Endothelial cell (in vitro differentiated cells): ENCODE measurements around the gene DIRAS1. TPM values are rescaled to one million over a fixed set of nuclear protein-coding genes. Genes with fewer than 3 reads are reported as not detected.

Source experiments
- DNase-seq: peaks from one replicate; pipeline ENCODE4 v3.0.0; 2021; ENCODE audit warnings: low spot score
- H3K27ac Mint-ChIP-seq: one replicate; pipeline ENCODE4 v1.8.0; 2021; ENCODE audit warnings: mixed read lengths, inconsistent platforms; ENCODE audit not compliant: unreplicated experiment
- H3K27me3 Mint-ChIP-seq: one replicate; pipeline ENCODE4 v1.8.0; 2021; ENCODE audit warnings: mild to moderate bottlenecking, moderate library complexity, mixed read lengths, inconsistent platforms; ENCODE audit not compliant: unreplicated experiment
- H3K36me3 Mint-ChIP-seq: one replicate; pipeline ENCODE4 v1.8.0; 2021; ENCODE audit warnings: mild to moderate bottlenecking, low read depth, mixed read lengths, inconsistent platforms; ENCODE audit not compliant: unreplicated experiment
- H3K4me1 Mint-ChIP-seq: one replicate; pipeline ENCODE4 v1.8.0; 2021; ENCODE audit warnings: mild to moderate bottlenecking, mixed read lengths, inconsistent platforms; ENCODE audit not compliant: unreplicated experiment
- H3K4me3 Mint-ChIP-seq: one replicate; pipeline ENCODE4 v1.8.0; 2021; ENCODE audit warnings: mild to moderate bottlenecking, mixed read lengths, inconsistent platforms; ENCODE audit not compliant: unreplicated experiment
- H3K9me3 Mint-ChIP-seq: one replicate; pipeline ENCODE4 v1.8.0; 2021; ENCODE audit warnings: mixed read lengths, inconsistent platforms; ENCODE audit not compliant: unreplicated experiment
- total RNA-seq: library from RNA; stranded (reverse); fragmentation: NEBNext Ultra II Directional; extraction: Animal tissue kit (Norgen Biotek cat#: 25700); gene quantifications from one replicate; pipeline ENCODE4 v1.2.1, GENCODE V29; 2021; ENCODE audit not compliant: unreplicated experiment
- TF ChIP-seq, protein P1 (sequence below): fragments of 200-600 bp; sonication (generic); IDR thresholded peaks from one replicate; pipeline ENCODE4 v1.5.0; 2021; ENCODE audit warnings: antibody characterized with exemption; ENCODE audit not compliant: unreplicated experiment

DIRAS1 gene
- total RNA-seq, 1 donor from 2014 or later, result 0.82 TPM

GRCh38 chr19:2703691-2704216, 17.4 kb downstream of the DIRAS1 start:
- Mint-ChIP-seq H3K4me3 (no peak overlapping the region), H3K9me3 (no peaks in the 10 kb centered on the region), H3K27me3 (peaks cover 7% of the 10 kb centered on the region), H3K36me3 (no peaks in the 10 kb centered on the region), H3K4me1 (peaks cover 15% of the 10 kb centered on the region), H3K27ac (no peak overlapping the region)
- DNase-seq, result no peak
- TF ChIP-seq, protein P1, sequence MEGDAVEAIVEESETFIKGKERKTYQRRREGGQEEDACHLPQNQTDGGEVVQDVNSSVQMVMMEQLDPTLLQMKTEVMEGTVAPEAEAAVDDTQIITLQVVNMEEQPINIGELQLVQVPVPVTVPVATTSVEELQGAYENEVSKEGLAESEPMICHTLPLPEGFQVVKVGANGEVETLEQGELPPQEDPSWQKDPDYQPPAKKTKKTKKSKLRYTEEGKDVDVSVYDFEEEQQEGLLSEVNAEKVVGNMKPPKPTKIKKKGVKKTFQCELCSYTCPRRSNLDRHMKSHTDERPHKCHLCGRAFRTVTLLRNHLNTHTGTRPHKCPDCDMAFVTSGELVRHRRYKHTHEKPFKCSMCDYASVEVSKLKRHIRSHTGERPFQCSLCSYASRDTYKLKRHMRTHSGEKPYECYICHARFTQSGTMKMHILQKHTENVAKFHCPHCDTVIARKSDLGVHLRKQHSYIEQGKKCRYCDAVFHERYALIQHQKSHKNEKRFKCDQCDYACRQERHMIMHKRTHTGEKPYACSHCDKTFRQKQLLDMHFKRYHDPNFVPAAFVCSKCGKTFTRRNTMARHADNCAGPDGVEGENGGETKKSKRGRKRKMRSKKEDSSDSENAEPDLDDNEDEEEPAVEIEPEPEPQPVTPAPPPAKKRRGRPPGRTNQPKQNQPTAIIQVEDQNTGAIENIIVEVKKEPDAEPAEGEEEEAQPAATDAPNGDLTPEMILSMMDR, result no peak

GRCh38 chr19:2703077-2703437, 18.1 kb downstream of the DIRAS1 start:
- TF ChIP-seq, protein P1, result no peak
- H3K27me3 Mint-ChIP-seq, result peaks cover 7% of the 10 kb centered on the region
- no peaks in the 10 kb centered on the region for H3K36me3 Mint-ChIP-seq
- DNase-seq, result no peak
- H3K27ac Mint-ChIP-seq, result no peak overlapping the region
- H3K4me1 Mint-ChIP-seq, result peaks cover 15% of the 10 kb centered on the region
- H3K4me3 Mint-ChIP-seq, result peak overlapping the region; percentile 87
- H3K9me3 Mint-ChIP-seq, result no peaks in the 10 kb centered on the region

DNA sequence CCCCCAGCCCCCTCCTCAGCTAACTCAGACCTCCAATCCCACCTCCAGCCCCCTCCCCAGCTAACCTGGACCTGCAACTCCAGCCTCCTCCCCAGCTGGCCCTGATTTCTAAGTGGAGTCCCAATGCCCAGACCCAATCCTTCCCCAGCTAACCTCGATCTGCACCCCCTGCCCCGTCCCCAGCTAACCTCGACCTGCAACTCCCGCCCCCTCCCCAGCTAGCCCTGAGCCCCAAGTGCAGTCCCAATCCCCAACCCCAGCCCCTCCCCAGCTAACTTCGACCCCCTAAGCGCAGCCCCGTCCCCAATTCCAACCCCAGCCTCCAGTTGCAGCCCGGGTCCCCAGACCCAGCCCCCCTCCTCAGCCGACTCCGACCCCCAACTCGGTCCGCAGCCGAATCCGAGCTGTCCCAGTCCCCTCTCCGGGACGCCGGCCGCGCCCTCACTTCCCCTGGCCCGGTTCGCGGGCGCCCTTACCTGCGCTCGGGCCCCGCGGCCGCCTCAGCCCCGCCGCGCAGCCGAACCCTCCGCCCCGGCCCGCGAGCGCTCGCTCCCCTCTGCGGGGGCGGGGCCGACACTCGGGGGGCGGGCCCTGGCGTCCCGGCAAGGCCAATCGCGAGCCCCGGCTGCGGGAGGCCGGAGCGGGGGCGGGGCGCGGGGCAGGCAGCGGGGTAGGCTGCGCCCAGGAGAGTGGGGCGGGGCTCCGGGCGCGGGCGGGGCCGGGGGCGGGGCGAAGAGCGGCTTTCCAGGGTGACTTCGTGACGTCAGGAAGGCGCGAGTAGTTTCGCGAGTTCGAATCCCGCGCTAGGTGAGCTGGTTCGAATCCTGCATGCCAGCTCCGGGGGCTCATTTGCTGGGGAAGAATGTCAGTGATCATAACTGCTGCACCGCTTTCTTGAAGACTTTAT, 18.7 kb downstream of the DIRAS1 start, which contains the start of gene GNG7:
TSS of gene GNG7 (minus strand) at position 525 of the 907 bp plus-strand sequence. CDS start 182,006 bp downstream, outside the sequence.
- no peaks in the 10 kb centered on the region for H3K9me3 Mint-ChIP-seq

GRCh38 chr19:2701361-2702169, 19.6 kb downstream of the DIRAS1 start:
- H3K4me3 Mint-ChIP-seq, result peak overlapping the region; percentile 91
- TF ChIP-seq, protein P1, result no peak
- H3K27me3 Mint-ChIP-seq, result peaks cover 7% of the 10 kb centered on the region
- peaks cover 16% of the 10 kb centered on the region for H3K4me1 Mint-ChIP-seq
- H3K27ac Mint-ChIP-seq, result no peak overlapping the region
- DNase-seq, result no peak
- no peaks in the 10 kb centered on the region for H3K9me3 Mint-ChIP-seq
- no peaks in the 10 kb centered on the region for H3K36me3 Mint-ChIP-seq

More for the DNA sequence above, 18.7 kb downstream of the DIRAS1 start, which contains the start of gene GNG7:
- Mint-ChIP-seq H3K36me3 (no peaks in the 10 kb centered on the region), H3K4me3 (peak within 1 kb of the TSS; percentile 91), H3K27ac (no peak within 1 kb of the TSS), H3K27me3 (peaks cover 7% of the 10 kb centered on the region), H3K4me1 (peaks cover 15% of the 10 kb centered on the region)
- DNase-seq, result peak; percentile 99
- TF ChIP-seq, protein P1, result no peak
